Measurements from ENCODE around the gene EML4. TPM values are rescaled to one million over a fixed set of nuclear protein-coding genes. Genes with fewer than 3 reads are reported as not detected.

Gene EML4
- total and polyA plus RNA-seq, 2 of the 13 experiments (the other 11 are each of a cell fraction or from before 2014, with no cell fraction given): 243 to 476 TPM

DNA sequence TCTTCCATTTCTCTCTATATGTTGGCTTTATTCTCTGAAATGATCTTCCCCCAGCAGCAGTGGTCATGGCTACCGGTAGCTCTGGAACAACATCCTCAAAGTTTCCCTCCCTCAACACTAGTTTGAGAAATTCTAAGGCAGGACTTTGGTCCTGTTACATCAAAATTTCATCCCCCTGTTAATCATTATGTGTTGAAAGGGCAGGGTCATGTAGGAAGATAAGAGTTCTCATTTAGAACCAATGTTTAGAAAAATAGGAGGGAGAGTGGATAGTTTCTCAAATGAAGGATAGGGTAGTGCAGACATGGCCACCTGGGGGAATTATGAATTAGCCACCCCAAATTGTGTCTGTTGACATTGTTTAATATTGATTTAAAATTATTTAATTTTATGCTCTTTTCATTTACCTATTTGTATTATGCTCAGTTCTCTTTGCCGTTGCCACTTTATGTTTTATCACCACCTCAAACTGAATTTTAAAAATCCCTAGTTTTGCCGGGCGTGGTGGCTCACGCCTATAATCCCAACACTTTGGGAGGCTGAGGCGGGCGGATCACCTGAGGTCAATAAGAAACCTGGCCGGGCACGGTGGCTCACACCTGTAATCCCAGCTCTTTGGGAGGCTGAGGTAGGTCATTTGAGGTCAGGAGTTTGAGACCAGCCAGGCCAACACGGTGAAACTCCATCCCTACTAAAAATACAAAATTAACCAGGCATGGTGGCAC, 22.3 kb downstream of the EML4 start (continued):
- TF ChIP-seq, protein P1, sequence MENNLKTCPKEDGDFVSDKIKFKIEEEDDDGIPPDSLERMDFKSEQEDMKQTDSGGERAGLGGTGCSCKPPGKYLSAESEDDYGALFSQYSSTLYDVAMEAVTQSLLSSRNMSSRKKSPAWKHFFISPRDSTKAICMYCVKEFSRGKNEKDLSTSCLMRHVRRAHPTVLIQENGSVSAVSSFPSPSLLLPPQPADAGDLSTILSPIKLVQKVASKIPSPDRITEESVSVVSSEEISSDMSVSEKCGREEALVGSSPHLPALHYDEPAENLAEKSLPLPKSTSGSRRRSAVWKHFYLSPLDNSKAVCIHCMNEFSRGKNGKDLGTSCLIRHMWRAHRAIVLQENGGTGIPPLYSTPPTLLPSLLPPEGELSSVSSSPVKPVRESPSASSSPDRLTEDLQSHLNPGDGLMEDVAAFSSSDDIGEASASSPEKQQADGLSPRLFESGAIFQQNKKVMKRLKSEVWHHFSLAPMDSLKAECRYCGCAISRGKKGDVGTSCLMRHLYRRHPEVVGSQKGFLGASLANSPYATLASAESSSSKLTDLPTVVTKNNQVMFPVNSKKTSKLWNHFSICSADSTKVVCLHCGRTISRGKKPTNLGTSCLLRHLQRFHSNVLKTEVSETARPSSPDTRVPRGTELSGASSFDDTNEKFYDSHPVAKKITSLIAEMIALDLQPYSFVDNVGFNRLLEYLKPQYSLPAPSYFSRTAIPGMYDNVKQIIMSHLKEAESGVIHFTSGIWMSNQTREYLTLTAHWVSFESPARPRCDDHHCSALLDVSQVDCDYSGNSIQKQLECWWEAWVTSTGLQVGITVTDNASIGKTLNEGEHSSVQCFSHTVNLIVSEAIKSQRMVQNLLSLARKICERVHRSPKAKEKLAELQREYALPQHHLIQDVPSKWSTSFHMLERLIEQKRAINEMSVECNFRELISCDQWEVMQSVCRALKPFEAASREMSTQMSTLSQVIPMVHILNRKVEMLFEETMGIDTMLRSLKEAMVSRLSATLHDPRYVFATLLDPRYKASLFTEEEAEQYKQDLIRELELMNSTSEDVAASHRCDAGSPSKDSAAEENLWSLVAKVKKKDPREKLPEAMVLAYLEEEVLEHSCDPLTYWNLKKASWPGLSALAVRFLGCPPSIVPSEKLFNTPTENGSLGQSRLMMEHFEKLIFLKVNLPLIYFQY (CRISPR knock-in tag; IDR thresholded peaks at IDR 0.05; ENCODE audit: borderline replicate concordance): no peak; the same call in 1 of the 2 replicates
- TF ChIP-seq ZFY (CRISPR knock-in tag; IDR thresholded peaks at IDR 0.05) (no peak), ZNF556 (CRISPR knock-in tag; IDR thresholded peaks at IDR 0.05; ENCODE audit: borderline replicate concordance) (no peak; the same call in 1 of the 2 replicates), ZFAT (CRISPR knock-in tag; conservative IDR thresholded peaks at IDR 0.05) (no peak), TGIF2 (CRISPR knock-in tag; IDR thresholded peaks at IDR 0.05) (no peak), RCOR2 (CRISPR knock-in tag; IDR thresholded peaks at IDR 0.05) (peak; percentile 89), BRD4 (CRISPR knock-in tag; IDR thresholded peaks at IDR 0.05) (no peak), ZNF205 (CRISPR knock-in tag; IDR thresholded peaks at IDR 0.05) (no peak)
- TF ChIP-seq, protein P2, sequence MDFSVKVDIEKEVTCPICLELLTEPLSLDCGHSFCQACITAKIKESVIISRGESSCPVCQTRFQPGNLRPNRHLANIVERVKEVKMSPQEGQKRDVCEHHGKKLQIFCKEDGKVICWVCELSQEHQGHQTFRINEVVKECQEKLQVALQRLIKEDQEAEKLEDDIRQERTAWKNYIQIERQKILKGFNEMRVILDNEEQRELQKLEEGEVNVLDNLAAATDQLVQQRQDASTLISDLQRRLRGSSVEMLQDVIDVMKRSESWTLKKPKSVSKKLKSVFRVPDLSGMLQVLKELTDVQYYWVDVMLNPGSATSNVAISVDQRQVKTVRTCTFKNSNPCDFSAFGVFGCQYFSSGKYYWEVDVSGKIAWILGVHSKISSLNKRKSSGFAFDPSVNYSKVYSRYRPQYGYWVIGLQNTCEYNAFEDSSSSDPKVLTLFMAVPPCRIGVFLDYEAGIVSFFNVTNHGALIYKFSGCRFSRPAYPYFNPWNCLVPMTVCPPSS (IDR thresholded peaks at IDR 0.05): no peak
- TF ChIP-seq, protein P3, sequence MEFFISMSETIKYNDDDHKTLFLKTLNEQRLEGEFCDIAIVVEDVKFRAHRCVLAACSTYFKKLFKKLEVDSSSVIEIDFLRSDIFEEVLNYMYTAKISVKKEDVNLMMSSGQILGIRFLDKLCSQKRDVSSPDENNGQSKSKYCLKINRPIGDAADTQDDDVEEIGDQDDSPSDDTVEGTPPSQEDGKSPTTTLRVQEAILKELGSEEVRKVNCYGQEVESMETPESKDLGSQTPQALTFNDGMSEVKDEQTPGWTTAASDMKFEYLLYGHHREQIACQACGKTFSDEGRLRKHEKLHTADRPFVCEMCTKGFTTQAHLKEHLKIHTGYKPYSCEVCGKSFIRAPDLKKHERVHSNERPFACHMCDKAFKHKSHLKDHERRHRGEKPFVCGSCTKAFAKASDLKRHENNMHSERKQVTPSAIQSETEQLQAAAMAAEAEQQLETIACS (CRISPR knock-in tag; IDR thresholded peaks at IDR 0.05): no peak
- TF ChIP-seq, protein P4, sequence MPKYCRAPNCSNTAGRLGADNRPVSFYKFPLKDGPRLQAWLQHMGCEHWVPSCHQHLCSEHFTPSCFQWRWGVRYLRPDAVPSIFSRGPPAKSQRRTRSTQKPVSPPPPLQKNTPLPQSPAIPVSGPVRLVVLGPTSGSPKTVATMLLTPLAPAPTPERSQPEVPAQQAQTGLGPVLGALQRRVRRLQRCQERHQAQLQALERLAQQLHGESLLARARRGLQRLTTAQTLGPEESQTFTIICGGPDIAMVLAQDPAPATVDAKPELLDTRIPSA (CRISPR knock-in tag; IDR thresholded peaks at IDR 0.05; ENCODE audit: borderline replicate concordance): no peak
- TF ChIP-seq, protein P5, sequence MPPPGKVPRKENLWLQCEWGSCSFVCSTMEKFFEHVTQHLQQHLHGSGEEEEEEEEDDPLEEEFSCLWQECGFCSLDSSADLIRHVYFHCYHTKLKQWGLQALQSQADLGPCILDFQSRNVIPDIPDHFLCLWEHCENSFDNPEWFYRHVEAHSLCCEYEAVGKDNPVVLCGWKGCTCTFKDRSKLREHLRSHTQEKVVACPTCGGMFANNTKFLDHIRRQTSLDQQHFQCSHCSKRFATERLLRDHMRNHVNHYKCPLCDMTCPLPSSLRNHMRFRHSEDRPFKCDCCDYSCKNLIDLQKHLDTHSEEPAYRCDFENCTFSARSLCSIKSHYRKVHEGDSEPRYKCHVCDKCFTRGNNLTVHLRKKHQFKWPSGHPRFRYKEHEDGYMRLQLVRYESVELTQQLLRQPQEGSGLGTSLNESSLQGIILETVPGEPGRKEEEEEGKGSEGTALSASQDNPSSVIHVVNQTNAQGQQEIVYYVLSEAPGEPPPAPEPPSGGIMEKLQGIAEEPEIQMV (CRISPR knock-in tag; IDR thresholded peaks at IDR 0.05; ENCODE audit: low read depth): no peak
- TF ChIP-seq, protein P6, sequence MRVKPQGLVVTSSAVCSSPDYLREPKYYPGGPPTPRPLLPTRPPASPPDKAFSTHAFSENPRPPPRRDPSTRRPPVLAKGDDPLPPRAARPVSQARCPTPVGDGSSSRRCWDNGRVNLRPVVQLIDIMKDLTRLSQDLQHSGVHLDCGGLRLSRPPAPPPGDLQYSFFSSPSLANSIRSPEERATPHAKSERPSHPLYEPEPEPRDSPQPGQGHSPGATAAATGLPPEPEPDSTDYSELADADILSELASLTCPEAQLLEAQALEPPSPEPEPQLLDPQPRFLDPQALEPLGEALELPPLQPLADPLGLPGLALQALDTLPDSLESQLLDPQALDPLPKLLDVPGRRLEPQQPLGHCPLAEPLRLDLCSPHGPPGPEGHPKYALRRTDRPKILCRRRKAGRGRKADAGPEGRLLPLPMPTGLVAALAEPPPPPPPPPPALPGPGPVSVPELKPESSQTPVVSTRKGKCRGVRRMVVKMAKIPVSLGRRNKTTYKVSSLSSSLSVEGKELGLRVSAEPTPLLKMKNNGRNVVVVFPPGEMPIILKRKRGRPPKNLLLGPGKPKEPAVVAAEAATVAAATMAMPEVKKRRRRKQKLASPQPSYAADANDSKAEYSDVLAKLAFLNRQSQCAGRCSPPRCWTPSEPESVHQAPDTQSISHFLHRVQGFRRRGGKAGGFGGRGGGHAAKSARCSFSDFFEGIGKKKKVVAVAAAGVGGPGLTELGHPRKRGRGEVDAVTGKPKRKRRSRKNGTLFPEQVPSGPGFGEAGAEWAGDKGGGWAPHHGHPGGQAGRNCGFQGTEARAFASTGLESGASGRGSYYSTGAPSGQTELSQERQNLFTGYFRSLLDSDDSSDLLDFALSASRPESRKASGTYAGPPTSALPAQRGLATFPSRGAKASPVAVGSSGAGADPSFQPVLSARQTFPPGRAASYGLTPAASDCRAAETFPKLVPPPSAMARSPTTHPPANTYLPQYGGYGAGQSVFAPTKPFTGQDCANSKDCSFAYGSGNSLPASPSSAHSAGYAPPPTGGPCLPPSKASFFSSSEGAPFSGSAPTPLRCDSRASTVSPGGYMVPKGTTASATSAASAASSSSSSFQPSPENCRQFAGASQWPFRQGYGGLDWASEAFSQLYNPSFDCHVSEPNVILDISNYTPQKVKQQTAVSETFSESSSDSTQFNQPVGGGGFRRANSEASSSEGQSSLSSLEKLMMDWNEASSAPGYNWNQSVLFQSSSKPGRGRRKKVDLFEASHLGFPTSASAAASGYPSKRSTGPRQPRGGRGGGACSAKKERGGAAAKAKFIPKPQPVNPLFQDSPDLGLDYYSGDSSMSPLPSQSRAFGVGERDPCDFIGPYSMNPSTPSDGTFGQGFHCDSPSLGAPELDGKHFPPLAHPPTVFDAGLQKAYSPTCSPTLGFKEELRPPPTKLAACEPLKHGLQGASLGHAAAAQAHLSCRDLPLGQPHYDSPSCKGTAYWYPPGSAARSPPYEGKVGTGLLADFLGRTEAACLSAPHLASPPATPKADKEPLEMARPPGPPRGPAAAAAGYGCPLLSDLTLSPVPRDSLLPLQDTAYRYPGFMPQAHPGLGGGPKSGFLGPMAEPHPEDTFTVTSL (CRISPR knock-in tag; IDR thresholded peaks at IDR 0.05; ENCODE audit: borderline replicate concordance): peak; percentile 86; the same call in 1 of the 2 replicates

All from HepG2 (cell line).